Tibial nerve (tissue), 4 donors: ENCODE results near the gene ZMIZ2. TPM values are rescaled to one million over a fixed set of nuclear protein-coding genes. Genes with fewer than 3 reads are reported as not detected.
"Not testable (repeated sequence)": the region's sequence is repeated elsewhere in the genome, so short reads cannot be mapped to it uniquely, and the experiment has no call there.

Experiments
- DNase-seq, 2 donors: peaks; one replicate each; pipeline ENCODE4 v3.0.0-alpha.2; 2019; ENCODE audit warnings: low spot score in 2 of 2
- H3K27ac ChIP-seq, 4 donors: fragments of 200-600 bp; sonication (generic) in 3 of 4; one replicate each; pipeline ENCODE4 v1.5.1; 2017 to 2019; ENCODE audit warnings: mild to moderate bottlenecking in 1 of 4
- H3K27me3 ChIP-seq, 2 donors: fragments of 200-600 bp; sonication (generic) in 1 of 2; one replicate each; pipeline versions ENCODE4 v1.5.1 to v1.6.0; 2017 to 2019
- H3K36me3 ChIP-seq, 3 donors: fragments of 200-600 bp; sonication (generic); one replicate each; pipeline ENCODE4 v1.5.1; 2018 to 2019
- H3K4me1 ChIP-seq, 4 donors: fragments of 200-600 bp; sonication (generic) in 3 of 4; one replicate each; pipeline ENCODE4 v1.5.1; 2017 to 2019
- H3K4me3 ChIP-seq, 4 donors: fragments of 200-600 bp; sonication (generic) in 3 of 4; one replicate each; pipeline ENCODE4 v1.5.1; 2017 to 2019; ENCODE audit warnings: mild to moderate bottlenecking in 1 of 4, moderate library complexity in 1 of 4
- H3K9me3 ChIP-seq, 4 donors: fragments of 200-600 bp; sonication (generic) in 3 of 4; one replicate each; pipeline ENCODE4 v1.5.1; 2017 to 2019
- CTCF ChIP-seq, 5 experiments: fragments of 200-600 bp in 3 of 5; fragments of 450-650 bp in 2 of 5; sonication (generic) in 3 of 5; IDR thresholded peaks; one replicate each; pipeline ENCODE4 v1.5.1; 2016 to 2019; ENCODE audit warnings: antibody characterized with exemption in 5 of 5, mild to moderate bottlenecking in 3 of 5, moderate library complexity in 2 of 5
- EP300 ChIP-seq, 2 donors: sonication (generic); formaldehyde crosslinking; IDR thresholded peaks; one replicate each; pipeline ENCODE4 v1.6.1; 2017; ENCODE audit warnings: antibody characterized with exemption in 2 of 2, mild to moderate bottlenecking in 1 of 2
- POLR2A ChIP-seq, 2 donors: fragments of 450-650 bp; IDR thresholded peaks; one replicate each; pipeline ENCODE4 v1.6.1; 2017; ENCODE audit warnings: antibody characterized with exemption in 2 of 2, mild to moderate bottlenecking in 2 of 2, moderate library complexity in 2 of 2
- WGBS, 2 donors: methylation state at CpG; one replicate each; pipeline ENCODE4 v1.1.5; 2018; 5-methylcytosine and 5-hydroxymethylcytosine counted together
- total RNA-seq, 4 donors: library from RNA; depleted of rRNA; stranded (reverse); fragments of >200 nt; gene quantifications; one replicate each; pipeline ENCODE4 v1.1.0, GENCODE V29; 2016

The ZMIZ2 gene
- total RNA-seq, 4 donors from 2014 or later, result 24.7 to 48.9 (median 32.7) TPM

- peaks cover 0 to 34% (median 19%) of the 10 kb centered on the region in 4 donors for H3K4me1 ChIP-seq
- 79 to 80% methylated on average over 4 of the region's 4 CpGs for WGBS, 2 donors
- H3K4me3 ChIP-seq, result no peak overlapping the region
- H3K27ac ChIP-seq, result no peak overlapping the region
- no peaks in the 10 kb centered on the region for H3K9me3 ChIP-seq
- TF ChIP-seq POLR2A (IDR thresholded peaks at IDR 0.05), result no peak
- no peak for TF ChIP-seq EP300 (IDR thresholded peaks at IDR 0.05)
- TF ChIP-seq CTCF (IDR thresholded peaks at IDR 0.05), result no peak
- peaks cover 8 to 58% (median 14%) of the 10 kb centered on the region in 3 donors for H3K36me3 ChIP-seq
- no peaks in the 10 kb centered on the region for H3K27me3 ChIP-seq
- no peak for DNase-seq
Observed at GRCh38 chr7:44799939-44800338, 51.3 kb downstream of the ZMIZ2 start.

GRCh38 chr7:44801890-44802289 is 53.2 kb downstream of the ZMIZ2 start:
- Histone ChIP-seq H3K27ac (no peak overlapping the region), H3K36me3 (peaks cover 8 to 66% (median 14%) of the 10 kb centered on the region in 3 donors), H3K4me1 (peaks cover 0 to 27% (median 17%) of the 10 kb centered on the region in 4 donors), H3K9me3 (no peaks in the 10 kb centered on the region), H3K4me3 (no peak overlapping the region), H3K27me3 (no peaks in the 10 kb centered on the region)
- TF ChIP-seq CTCF (IDR thresholded peaks at IDR 0.05) (no peak), POLR2A (IDR thresholded peaks at IDR 0.05) (no peak), EP300 (IDR thresholded peaks at IDR 0.05) (no peak)
- no peak for DNase-seq
- 85 to 88% methylated on average over 5 of the region's 5 CpGs for WGBS, 2 donors

- Histone ChIP-seq H3K4me1 (peaks cover 0 to 27% (median 17%) of the 10 kb centered on the region in 4 donors), H3K36me3 (peaks cover 8 to 66% (median 14%) of the 10 kb centered on the region in 3 donors), H3K27ac (no peak overlapping the region), H3K4me3 (no peak overlapping the region), H3K9me3 (no peaks in the 10 kb centered on the region), H3K27me3 (no peaks in the 10 kb centered on the region)
- no peak for DNase-seq
- WGBS, 2 donors, result 94% methylated on average over 5 of the region's 5 CpGs
- no peak for TF ChIP-seq CTCF (IDR thresholded peaks at IDR 0.05)
- TF ChIP-seq POLR2A (IDR thresholded peaks at IDR 0.05), result no peak
- TF ChIP-seq EP300 (IDR thresholded peaks at IDR 0.05), result no peak
Observed at GRCh38 chr7:44802418-44803025, 53.9 kb downstream of the ZMIZ2 start.

GRCh38 chr7:44803828-44804519 is 55.3 kb downstream of the ZMIZ2 start:
- not testable (repeated sequence) for DNase-seq, H3K27me3 ChIP-seq, H3K27ac ChIP-seq, H3K4me3 ChIP-seq, H3K9me3 ChIP-seq
- WGBS, 2 donors, result 92 to 94% methylated on average over 10 of the region's 10 CpGs
- peaks cover 8 to 67% (median 14%) of the 10 kb centered on the region in 3 donors for H3K36me3 ChIP-seq
- peaks cover 0 to 13% (median 5%) of the 10 kb centered on the region in 4 donors for H3K4me1 ChIP-seq

GRCh38 chr7:44805950-44806349 is 57.3 kb downstream of the ZMIZ2 start:
- H3K27me3 ChIP-seq, result no peaks in the 10 kb centered on the region
- H3K4me1 ChIP-seq, result no peaks in the 10 kb centered on the region
- DNase-seq, result no peak
- TF ChIP-seq EP300 (IDR thresholded peaks at IDR 0.05) (no peak), CTCF (IDR thresholded peaks at IDR 0.05) (no peak), POLR2A (IDR thresholded peaks at IDR 0.05) (no peak)
- WGBS, 2 donors, result 89 to 94% methylated on average over 5 of the region's 5 CpGs
- no peak overlapping the region for H3K27ac ChIP-seq
- H3K9me3 ChIP-seq, result no peaks in the 10 kb centered on the region
- H3K36me3 ChIP-seq, result peaks cover 4 to 51% (median 4%) of the 10 kb centered on the region in 3 donors
- no peak overlapping the region for H3K4me3 ChIP-seq
